Stimulated activated CD4-positive, alpha-beta T cell treated with anti-CD3 and anti-CD28 coated beads, TNF-alpha, amount 100 ng/mL, for 24 hours (primary cell): ENCODE measurements around the gene ZBTB38.

ENCODE experiments used
- DNase-seq, 3 experiments: peaks; one replicate each; pipeline ENCODE4 v3.0.0-alpha.2; 2020; ENCODE audit warnings: low read depth in 3 of 3

The ZBTB38 gene

DNA sequence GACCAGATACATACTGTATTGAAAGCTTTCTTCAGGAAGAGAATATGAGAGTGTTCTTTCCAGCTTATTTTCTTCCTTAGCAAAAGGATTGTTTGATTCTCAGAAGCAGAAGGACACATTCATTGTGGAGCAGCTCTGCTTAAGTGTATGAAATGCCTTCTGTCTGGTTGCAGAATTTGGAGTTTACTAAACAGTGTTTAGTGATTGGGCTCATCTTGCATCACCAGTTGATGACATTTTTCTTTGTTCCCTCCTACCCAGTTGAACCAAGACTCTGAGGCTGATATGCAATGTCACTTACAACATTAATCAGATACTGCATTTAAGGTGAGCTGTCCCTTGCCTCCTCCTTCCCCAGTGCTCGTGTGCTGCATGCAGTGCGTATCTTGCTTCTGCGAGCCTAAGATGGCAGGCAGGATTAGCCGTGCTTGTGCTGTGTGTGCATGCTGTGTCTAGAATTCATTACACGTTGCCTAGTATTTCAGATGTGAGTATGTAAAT lies 18.4 kb downstream of the ZBTB38 start:
- DNase-seq: no peak

DNA sequence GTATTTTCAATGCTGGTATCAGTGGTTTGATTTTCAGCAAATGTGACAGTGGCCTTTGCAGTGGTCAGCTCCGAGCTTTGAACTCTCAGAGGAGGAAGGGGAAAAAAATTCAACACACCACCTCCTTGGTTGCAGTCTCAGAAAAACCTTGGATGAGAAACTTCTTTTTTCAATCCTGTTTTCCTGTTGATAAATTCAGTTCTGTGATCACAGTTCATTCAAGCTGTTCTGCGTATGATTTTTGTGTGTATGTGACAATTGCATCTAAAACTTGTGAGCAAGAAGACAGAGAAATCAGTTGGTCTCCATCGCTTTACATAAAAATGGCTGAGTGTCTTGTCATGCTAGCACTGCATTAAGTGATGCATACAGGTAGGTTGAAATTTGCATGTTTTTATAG lies 19.2 kb downstream of the ZBTB38 start:
- no peak for DNase-seq

DNA sequence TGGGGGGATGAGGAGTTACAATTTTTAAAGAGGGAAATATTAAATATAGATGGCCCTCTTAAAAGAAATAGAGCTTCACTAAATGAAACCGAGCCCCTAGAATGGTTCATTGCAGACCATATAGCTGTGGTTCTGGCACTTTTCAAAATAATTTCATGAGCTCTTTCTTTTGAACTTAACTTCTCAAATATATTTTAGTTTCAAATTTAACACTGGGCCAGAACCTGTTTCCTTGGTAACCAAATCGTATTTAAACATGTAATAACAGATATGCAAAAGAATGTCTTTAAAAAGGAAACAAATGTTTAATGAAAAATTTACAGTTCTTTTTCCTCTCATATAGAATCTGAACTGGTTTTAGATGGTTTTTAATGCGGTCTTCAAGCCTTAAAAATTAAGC lies 20.1 kb downstream of the ZBTB38 start:
- DNase-seq: no peak

DNA sequence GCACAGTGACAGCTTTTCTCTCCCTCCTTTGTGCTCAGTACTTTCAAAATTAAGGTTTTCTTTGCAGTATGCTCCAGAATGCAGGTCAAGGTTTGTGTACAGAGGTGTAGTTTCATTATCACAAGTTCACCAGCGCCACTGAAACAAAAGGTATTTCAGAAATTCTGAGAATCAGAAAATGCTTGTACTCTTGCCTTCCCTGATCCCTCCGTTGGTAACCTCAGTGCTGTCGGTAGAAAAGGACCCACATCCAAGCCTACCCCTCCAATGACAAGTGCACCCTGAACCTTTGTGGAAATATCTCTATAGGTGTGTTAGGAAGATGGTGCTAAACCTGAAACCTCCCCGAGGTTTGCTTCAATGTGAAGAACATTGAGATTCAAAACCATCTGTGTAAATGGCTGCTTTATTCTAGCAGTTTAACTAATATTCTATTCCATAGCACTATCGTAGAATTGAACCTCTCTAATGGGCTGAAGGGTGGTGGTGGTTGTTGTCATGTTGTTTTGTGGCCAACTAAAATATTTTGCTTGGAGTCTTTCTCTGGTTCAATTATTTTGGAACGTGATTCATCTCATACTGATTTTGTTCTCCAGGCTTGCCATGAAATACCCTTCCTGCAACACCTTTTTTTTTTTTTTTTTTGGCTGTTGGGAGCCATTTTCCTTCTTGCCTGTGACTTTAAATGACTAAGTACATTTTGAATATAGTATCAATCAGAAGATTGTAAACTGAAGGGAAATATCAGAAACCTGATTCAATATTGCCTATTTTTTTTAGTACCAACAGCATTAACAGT lies 20.7 kb downstream of the ZBTB38 start:
- no peak for DNase-seq

DNA sequence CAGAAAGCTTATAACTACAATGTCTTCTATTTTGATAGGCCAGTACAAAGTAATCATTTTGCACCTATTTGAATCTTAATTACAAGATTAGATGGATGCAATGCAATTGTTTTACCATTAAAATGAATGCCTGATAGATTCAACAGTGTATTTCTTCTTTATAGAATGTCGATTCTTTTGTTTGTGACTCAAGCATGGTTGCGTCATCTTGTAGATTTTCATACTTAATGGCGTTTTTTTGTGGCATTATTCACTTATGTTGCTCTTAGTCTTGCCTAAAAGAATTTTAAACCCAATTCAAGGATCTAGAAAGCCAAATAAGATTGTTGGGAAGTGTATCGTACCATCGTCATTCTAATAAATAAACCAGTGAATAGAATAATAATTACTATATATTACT lies 21.4 kb downstream of the ZBTB38 start:
- DNase-seq: no peak

DNA sequence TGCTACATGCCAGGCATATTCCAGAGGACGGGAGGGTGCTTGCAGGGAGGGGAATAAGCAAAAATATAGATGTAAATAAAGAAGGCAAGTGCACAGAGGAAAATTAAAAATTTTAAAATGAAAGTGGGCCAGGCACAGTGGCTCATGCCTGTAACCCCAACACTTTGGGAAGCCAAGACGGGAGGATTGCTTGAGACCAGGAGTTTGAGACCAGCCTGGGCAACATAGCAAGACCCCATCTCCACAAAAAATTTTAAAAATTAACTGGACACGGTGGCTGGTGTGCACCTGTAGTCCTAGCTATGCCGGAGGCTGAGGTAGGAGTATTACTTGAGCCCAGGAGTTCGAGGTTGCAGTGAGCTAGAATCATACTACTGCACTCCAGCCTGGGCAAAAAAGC lies 22.4 kb downstream of the ZBTB38 start:
- no peak for DNase-seq

DNA sequence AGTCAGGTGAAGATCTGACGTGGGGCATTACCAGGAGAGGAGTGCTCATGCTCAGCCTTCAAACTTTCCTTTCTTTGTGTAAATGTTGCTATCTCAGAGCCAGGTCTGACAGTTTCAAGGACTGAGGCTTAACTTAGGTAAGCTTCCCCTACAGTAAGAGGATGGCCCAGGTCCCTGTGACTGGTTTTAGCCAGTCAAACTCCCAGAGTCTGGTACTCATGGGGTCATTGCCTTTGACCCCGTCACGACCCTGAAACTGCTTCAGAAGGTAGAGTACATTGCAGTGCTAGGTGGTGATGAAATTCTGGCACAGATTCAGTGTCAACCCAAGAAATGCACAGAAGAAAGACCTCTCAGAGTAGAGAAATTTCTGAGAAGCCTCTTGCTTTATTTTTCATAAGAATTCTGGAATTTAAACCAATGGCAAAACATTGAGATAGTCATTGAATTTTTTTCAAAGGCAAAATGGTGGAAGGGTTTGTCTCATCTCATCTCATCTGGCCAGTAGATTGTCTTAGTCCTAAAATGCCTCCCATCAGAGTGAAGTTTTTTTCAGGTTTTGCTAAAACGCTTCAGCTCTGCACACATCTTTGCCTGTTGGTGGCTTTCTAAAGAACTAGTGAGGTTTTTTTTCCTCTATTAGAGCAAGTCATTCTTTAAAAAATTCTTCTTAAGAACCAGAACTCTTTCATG lies 23.1 kb downstream of the ZBTB38 start:
- no peak for DNase-seq

DNA sequence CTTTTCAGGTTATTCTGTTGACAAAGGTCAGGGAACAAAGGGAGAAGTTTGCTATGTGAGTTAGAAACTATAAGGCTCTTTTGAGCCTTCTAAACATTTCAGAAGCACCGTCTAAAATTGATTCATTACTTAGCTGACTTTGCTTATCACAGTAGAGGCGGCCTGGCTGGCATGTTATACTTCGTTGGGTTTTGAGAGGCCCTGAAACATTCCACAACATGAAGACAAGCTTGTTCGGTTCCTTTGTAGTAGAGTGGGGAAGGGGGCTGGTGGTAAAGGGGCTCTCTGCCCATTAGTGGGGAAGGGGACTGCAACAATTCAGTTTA lies 23.6 kb downstream of the ZBTB38 start:
- no peak for DNase-seq

DNA sequence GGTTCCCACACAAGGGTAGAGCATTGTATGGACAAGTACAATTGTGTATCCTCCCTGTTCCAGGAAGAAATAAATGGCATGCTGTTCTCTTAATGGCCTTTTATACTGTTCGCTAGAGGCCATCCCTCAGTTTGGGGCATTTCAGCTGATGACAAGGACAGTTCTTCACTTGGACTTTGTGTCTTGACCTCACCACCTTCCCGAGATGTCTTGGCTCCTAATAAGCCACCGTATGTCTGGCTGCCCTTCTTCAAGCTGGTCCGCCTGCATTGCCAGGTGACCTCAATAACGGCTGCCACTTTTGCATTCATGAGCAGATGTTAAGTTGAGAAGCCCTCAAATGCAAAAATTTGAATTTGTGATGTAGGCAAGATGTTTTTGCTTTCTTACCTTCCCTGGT lies 24.1 kb downstream of the ZBTB38 start:
- DNase-seq: no peak

DNA sequence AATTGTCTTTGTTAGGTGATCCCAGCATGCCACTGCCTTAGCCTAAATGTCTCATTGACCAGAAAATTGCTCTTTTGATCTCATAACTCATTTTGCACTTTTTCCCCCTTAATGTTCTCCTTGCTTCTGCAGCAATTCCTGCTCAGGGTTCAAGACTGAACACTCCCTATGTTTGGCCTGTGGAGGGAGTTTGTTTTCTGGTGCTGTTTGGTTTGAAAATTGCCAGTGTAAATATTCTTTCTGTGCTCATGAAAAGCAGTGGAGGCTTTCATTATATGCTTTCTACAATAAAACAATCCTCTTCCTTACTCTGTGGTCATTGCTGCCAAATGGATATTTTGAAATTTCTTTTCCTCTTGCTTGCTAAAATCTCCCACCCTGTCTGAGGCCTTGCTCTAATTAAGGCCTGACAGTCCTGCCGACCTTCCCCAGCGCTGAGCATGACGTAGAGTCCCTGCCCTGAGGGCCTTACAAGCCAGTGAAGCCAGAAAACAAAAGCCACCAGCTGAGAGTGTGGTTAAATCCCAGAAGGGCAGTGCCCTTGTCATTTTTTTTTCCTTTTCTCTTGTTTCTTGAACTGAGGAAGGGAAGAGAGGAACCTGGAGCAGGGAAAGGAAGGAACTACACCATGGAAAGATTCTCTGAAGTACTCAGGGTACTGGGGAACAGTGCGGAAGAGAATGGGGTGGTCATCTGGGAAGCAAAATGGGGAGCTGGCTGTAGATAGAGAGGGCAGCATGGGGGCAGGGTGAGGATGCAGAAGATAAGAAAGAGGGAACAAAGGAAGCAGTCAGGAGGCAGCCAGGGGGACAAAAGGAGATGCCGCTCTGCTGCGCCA lies 24.8 kb downstream of the ZBTB38 start:
- no peak for DNase-seq

DNA sequence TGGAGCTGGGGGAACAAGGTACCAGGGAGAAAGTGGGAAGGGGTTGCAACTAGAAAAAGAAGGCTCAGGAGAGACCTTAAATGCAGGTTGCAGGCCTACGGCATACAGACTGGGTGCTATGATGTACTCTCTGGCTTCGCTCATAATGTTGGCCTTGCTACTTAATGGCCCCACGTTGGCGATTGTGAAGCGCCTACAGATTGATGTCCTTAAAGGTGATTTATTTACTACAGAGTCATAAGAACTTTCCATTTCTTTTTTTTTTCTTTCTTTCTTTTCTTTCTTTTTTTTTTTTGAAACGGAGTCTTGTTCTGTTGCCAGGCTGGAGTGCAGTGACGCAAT lies 25.4 kb downstream of the ZBTB38 start:
- DNase-seq: no peak

DNA sequence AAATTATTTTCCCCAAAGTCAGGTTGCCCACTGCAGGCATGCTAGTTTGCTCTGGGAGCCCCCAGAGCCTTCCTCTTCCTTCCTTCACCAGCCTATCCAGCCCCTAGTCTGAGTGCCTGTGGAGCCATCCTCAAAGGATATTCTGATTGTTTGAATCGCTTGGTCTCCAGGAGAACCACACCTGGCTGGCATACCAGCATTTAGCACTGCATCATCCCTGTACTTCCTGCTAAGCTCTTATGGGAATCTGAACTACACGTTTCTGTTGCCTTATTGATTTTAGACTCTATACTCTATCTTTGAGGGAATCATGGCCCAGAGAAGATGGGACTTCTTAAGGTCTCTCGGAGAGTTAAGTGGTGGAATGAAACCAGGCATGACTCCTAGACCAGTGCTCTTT lies 26.3 kb downstream of the ZBTB38 start:
- DNase-seq: no peak

DNA sequence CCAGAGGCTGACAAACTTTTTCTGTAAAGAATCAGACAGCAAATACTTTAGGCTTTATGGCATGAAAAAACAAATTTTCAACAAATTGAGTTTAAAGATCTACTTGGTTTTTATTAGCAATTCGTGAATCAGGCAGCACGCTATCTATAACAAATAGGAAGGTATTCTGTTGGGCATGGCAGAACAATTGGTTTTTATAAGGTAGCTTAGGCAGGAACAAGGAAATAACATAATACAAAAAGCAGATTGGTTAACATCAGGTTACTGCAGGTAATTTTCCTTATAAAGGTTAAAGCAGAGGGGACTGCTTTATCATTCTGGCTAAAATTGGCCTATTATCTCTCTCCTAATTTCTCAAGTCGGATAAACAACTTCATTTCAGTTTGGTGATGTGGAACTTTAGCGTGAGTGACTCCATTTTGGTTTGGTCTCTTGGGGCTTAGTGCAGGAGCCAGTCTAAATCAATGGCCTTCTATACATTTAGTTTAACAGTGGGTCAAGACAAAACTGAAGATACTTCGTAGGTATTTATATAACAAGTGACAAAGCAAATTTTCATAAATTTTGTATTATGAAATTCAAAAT lies 26.8 kb downstream of the ZBTB38 start:
- DNase-seq: no peak

DNA sequence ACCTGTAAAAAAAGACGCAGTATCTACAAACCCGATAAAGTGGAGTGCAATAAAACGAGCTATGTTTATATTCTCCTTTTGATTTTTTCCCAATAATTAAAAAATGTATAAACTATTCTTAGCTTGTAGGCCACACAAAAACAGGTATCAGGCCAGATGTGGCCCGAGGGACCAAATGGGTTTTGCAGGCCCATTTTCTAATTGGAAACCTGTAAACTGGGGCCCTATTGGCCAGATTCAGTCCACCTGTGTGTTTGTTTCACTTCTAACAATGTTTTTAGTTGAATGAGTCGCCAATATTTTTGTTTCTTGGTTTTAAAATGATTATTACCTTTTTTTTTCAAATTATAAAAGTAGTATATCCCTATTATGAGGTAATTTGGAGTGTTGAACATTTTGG lies 29.7 kb downstream of the ZBTB38 start:
- DNase-seq: no peak

DNA sequence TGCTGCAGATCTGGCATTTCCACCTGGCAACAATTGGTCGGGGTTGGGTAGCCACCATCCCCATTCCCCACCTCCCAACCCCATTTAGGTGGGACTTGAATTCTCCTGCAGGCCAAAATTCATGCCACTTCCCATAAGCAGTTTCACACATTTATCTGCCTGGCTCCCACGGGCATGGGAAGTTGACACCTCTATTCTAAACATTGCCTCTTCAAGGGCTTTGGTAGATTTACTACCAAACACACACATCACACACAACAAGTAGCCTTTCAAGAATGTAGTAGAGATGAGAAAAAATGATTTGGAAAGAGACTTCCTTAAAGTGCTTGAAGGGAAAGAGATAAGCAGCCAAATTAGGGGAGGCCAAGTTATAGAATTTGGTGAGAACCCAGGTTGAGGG lies 30.9 kb downstream of the ZBTB38 start:
- DNase-seq: no peak

DNA sequence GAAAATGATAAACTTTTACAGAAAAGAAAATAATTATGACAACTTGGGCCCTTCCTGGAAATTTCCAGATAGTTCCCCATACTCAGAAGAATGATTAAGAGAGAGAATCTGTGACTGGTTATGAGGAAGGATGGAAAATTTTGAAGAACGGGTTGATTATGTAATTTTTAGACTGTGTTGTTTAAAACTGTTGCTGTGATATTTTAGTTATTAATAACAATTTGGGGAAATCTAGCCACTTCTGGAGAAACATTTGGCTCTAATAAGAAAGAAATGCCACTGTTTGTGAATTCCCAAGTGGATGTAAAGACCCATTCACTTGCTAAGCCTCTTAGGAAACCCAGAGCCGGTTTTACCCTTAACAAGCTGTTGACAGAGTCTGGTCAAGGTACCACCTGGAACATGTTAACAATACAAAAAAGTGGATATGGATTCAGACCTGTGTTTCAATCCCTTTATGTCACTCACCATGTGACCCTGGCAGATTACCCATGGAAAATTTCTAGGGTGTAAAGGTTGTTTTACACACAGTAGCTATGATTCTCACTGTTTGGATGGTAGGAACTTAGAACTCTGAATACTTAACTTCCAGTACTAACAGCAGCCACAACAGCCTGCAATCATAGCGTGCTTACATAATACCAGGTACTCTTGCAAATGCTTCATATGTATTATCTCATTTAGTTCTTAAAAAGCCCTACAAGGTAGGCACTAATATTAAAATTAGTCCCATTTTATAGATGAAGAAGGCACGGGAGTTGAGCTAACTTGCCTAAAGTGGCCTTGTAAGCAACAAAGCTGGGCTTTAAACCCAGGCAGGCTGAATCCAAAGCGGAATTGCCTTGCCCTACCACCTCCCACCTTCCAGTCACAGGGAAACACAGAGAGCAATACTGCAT lies 32.0 kb downstream of the ZBTB38 start:
- no peak for DNase-seq

DNA sequence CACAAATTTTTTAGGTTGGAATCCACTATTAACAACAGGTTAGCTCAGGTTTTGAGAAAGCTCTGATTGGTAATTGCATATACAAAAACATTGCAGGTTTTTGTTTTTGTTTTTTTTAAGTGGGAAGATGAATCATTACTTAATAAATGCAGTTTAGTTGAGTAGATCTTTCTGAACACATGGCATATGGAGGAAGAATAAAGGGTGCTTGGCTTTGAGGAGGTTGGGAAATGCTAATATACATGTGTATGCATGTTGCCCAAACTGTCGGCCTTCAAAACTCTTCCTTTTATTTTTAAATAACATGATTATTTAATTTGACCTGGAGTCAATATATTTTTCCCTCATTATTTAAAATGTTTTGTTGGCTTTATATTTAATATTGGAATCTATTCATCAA lies 32.8 kb downstream of the ZBTB38 start:
- DNase-seq: no peak

DNA sequence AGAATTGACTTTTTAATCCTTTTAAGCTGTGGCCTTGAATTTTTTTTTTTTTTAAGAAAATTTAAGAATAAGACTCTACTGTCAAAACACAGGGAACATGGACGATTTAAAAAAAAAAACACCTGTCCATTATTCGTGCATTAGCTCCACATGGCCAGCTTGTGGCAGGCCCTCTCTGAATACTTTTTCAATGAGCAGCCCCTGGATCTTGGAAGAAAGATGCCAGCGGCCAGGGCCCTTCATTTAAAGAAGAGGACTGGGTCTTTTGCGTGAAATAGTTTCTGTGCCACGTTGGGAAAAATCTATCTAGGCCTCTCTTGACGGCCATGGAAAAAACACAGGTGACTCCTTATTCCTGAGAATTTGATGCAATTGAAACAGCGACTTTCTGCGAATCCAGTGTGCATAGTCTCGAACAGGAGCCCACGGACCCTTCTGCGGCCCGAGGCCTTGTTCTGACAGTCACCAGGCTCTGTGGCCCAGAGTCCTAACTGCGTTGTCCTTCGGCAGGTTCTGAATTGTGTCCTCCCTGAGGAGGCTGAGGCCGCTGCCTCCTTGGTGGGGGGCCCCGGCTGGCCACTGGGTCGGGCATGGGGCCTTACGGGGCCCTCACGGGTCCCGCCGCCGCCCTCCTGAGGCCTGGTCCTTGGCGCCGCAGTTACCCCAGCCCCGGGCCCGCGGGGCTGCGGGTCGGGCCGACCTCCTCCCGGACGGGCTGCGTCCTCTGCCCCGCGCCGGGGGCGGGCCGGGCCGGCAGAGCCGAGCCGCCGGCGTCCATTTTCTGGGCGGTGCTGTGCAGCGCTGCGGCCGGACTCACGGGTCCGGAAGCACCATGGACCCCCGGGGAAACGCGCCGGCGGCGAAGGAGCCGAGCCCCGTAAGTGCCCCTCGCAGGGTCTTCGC lies 33.5 kb downstream of the ZBTB38 start:
- DNase-seq: peak in 1 of 3 experiments; percentile 37

DNA sequence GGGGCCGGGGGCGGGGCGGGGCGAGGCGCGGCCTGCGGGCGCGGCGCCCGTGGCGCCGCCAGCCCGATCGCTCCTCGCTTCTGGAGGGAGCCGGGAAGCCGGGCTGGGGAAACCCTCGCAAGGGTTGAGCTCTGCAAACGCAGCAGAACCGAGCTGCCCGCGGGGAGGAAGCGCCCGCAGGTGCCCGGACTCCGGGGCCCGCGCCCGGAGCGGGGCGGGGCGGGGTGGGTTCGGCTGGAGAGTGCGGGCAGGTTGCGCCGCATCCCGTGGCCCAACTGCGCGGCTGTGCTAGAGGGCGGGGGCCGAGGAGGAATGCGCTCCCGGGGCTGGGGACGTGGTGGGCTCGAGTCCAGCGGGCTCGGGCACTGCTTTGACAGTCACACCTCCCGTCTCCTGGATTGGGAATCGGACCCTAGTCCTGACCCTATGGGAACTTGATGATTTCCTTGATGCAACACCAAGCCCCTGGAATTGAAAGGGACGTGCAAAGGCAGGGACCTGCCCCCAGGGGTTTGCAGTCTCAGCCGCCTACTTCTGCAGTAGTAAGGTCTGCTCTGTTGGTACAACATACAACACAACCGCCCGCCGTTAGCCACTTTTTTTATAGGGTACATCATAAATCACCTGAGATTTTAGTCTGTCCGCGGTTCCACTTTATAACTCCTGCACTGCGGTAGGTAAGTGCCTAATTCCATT lies 34.3 kb downstream of the ZBTB38 start:
- peak in 2 of 3 experiments; percentile 19 to 35 for DNase-seq

DNA sequence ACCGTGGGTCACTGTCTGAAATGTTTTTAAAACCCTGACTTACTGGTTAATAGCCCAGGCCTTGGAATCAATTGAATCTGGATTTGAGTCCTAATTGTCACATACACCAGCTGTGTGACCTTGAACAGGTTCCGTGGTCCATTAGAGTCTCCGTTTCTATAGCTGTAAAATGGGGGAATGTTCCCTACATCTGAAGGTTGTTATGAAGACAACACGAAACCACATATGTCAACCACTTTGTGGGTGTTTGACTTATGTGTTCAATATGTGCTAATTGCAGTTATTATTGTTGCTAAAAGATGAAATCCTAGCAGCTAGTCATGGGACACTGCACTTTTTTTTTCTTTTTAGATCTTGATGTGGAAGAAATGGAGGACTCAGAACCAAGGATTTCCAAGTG lies 35.3 kb downstream of the ZBTB38 start:
- DNase-seq: no peak
